ENCODE measurements around the gene OLFML1. TPM values are rescaled to one million over a fixed set of nuclear protein-coding genes. Genes with fewer than 3 reads are reported as not detected.

The OLFML1 gene
- total RNA-seq, 1 experiment from 2014 or later = not detected

GRCh38 chr11:7488681-7489080, 3.4 kb downstream of the OLFML1 start:
- H3K27ac Mint-ChIP-seq (ENCODE audit: low read depth, unreplicated experiment) = no peak overlapping the region
- CTCF ChIA-PET = interaction anchor here (0.7 to 1.1 kb wide), 2 partner anchors 17 to 47 kb away, joined by 3 to 4 read pairs; no protein-coding TSS in a partner anchor
- no peak for TF ChIP-seq CTCF (IDR thresholded peaks at IDR 0.05; ENCODE audit: unreplicated experiment)
- POLR2A ChIA-PET = no interaction called here
- no peak overlapping the region for H3K4me3 Mint-ChIP-seq (ENCODE audit: unreplicated experiment)
- H3K36me3 Mint-ChIP-seq (ENCODE audit: insufficient read depth, unreplicated experiment) = no peaks in the 10 kb centered on the region
- peaks cover 11% of the 10 kb centered on the region for H3K4me1 Mint-ChIP-seq (ENCODE audit: insufficient read depth, unreplicated experiment)
- no peaks in the 10 kb centered on the region for H3K27me3 Mint-ChIP-seq (ENCODE audit: insufficient read depth, unreplicated experiment)
- DNase-seq (ENCODE audit: unreplicated experiment) = no peak
- H3K9me3 Mint-ChIP-seq (ENCODE audit: unreplicated experiment) = no peaks in the 10 kb centered on the region
- BruUV-seq (replicated peaks) = no TSS peak
- intact Hi-C loops (cut with micrococcal nuclease) = no loop called here

- H3K4me1 Mint-ChIP-seq (ENCODE audit: insufficient read depth, unreplicated experiment) = peaks cover 11% of the 10 kb centered on the region
- H3K27ac Mint-ChIP-seq (ENCODE audit: low read depth, unreplicated experiment) = no peak overlapping the region
- no peak for TF ChIP-seq CTCF (IDR thresholded peaks at IDR 0.05; ENCODE audit: unreplicated experiment)
- no peaks in the 10 kb centered on the region for H3K9me3 Mint-ChIP-seq (ENCODE audit: unreplicated experiment)
- no peak overlapping the region for H3K4me3 Mint-ChIP-seq (ENCODE audit: unreplicated experiment)
- no TSS peak for BruUV-seq (replicated peaks)
- CTCF ChIA-PET = interaction anchor here (0.5 to 1.1 kb wide), 5 partner anchors 16 to 635 kb away, joined by 3 to 4 read pairs (median 3); no protein-coding TSS in a partner anchor
- H3K36me3 Mint-ChIP-seq (ENCODE audit: insufficient read depth, unreplicated experiment) = no peaks in the 10 kb centered on the region
- POLR2A ChIA-PET = interaction anchor here (0.7 to 0.8 kb wide), 2 partner anchors 20 to 34 kb away, joined by 3 to 4 read pairs; no protein-coding TSS in a partner anchor
- H3K27me3 Mint-ChIP-seq (ENCODE audit: insufficient read depth, unreplicated experiment) = no peaks in the 10 kb centered on the region
- intact Hi-C loops (cut with micrococcal nuclease) = no loop called here
- no peak for DNase-seq (ENCODE audit: unreplicated experiment)
Measured at GRCh38 chr11:7489376-7489775, 4.1 kb downstream of the OLFML1 start.

GRCh38 chr11:7490054-7490453, 4.7 kb downstream of the OLFML1 start:
- DNase-seq (ENCODE audit: unreplicated experiment) = peak; percentile 64
- Mint-ChIP-seq H3K27me3 (ENCODE audit: insufficient read depth, unreplicated experiment) (no peaks in the 10 kb centered on the region), H3K4me3 (ENCODE audit: unreplicated experiment) (no peak overlapping the region), H3K27ac (ENCODE audit: low read depth, unreplicated experiment) (no peak overlapping the region), H3K4me1 (ENCODE audit: insufficient read depth, unreplicated experiment) (peaks cover 11% of the 10 kb centered on the region), H3K36me3 (ENCODE audit: insufficient read depth, unreplicated experiment) (no peaks in the 10 kb centered on the region), H3K9me3 (ENCODE audit: unreplicated experiment) (no peaks in the 10 kb centered on the region)
- POLR2A ChIA-PET = interaction anchor here (0.8 to 1.5 kb wide), 2 partner anchors 20 to 34 kb away, joined by 4 to 6 read pairs; no protein-coding TSS in a partner anchor
- no peak for TF ChIP-seq CTCF (IDR thresholded peaks at IDR 0.05; ENCODE audit: unreplicated experiment)
- intact Hi-C loops (cut with micrococcal nuclease) = no loop called here
- CTCF ChIA-PET = interaction anchor here (0.8 to 1.6 kb wide), 5 partner anchors 15 to 202 kb away, joined by 3 to 9 read pairs (median 3); partner anchors contain the start of gene PPFIBP2
- no TSS peak for BruUV-seq (replicated peaks)

- no peak for TF ChIP-seq CTCF (IDR thresholded peaks at IDR 0.05; ENCODE audit: unreplicated experiment)
- Mint-ChIP-seq H3K4me3 (ENCODE audit: unreplicated experiment) (no peak overlapping the region), H3K4me1 (ENCODE audit: insufficient read depth, unreplicated experiment) (peaks cover 11% of the 10 kb centered on the region), H3K9me3 (ENCODE audit: unreplicated experiment) (no peaks in the 10 kb centered on the region), H3K36me3 (ENCODE audit: insufficient read depth, unreplicated experiment) (no peaks in the 10 kb centered on the region), H3K27ac (ENCODE audit: low read depth, unreplicated experiment) (no peak overlapping the region), H3K27me3 (ENCODE audit: insufficient read depth, unreplicated experiment) (no peaks in the 10 kb centered on the region)
- no TSS peak for BruUV-seq (replicated peaks)
- DNase-seq (ENCODE audit: unreplicated experiment) = no peak
- intact Hi-C loops (cut with micrococcal nuclease) = no loop called here
- ChIA-PET POLR2A (interaction anchor here (1.5 kb wide), 1 partner anchor 20 kb away, joined by 6 read pairs; no protein-coding TSS in a partner anchor), CTCF (interaction anchor here (0.7 to 1.6 kb wide), 6 partner anchors 16 to 588 kb away, joined by 3 to 9 read pairs (median 4); partner anchors contain the start of gene PPFIBP2)
Measured at GRCh38 chr11:7490535-7490934, 5.2 kb downstream of the OLFML1 start.
